Astrocyte (in vitro differentiated cells and primary cell): ENCODE results near the gene IRGM. TPM values are rescaled to one million over a fixed set of nuclear protein-coding genes. Genes with fewer than 3 reads are reported as not detected.
"Not testable (repeated sequence)": the region's sequence is repeated elsewhere in the genome, so short reads cannot be mapped to it uniquely, and the experiment has no call there.

Experiments used
- DNase-seq: peaks from one replicate; pipeline ENCODE4 v3.0.0-alpha.2; 2010; ENCODE audit warnings: low read depth
- FAIRE-seq: peaks from 2 replicates; lab custom pipeline; 2011; peaks lifted over from hg19 to GRCh38; lab: Jason Lieb, UNC
- H2AFZ ChIP-seq: 2 replicates; pipeline ENCODE4 v1.6.0; 2012; ENCODE audit warnings: low read depth, low read length, inconsistent platforms
- H3K27ac ChIP-seq: 2 replicates; pipeline ENCODE4 v1.5.1; 2011; ENCODE audit warnings: low read depth, low read length, inconsistent platforms
- H3K27me3 ChIP-seq: 2 replicates; pipeline ENCODE4 v1.6.0; 2011; ENCODE audit warnings: low read length, inconsistent platforms; ENCODE audit not compliant: insufficient read depth
- H3K36me3 ChIP-seq: 2 replicates; pipeline ENCODE4 v1.5.1; 2011; ENCODE audit warnings: low read length, inconsistent platforms; ENCODE audit not compliant: insufficient read depth
- H3K4me1 ChIP-seq: 2 replicates; pipeline ENCODE4 v1.5.1; 2011; ENCODE audit warnings: low read length, inconsistent platforms; ENCODE audit not compliant: insufficient read depth
- H3K4me2 ChIP-seq: 2 replicates; pipeline ENCODE4 v1.6.0; 2012; ENCODE audit warnings: low read length, inconsistent platforms
- H3K4me3 ChIP-seq: 2 replicates; pipeline ENCODE4 v1.5.1; 2011; ENCODE audit warnings: low read depth, mild to moderate bottlenecking, low read length, inconsistent platforms; ENCODE audit not compliant: insufficient read depth
- H3K79me2 ChIP-seq: 2 replicates; pipeline ENCODE4 v1.6.0; 2012; ENCODE audit warnings: mild to moderate bottlenecking, low read length, inconsistent platforms; ENCODE audit not compliant: insufficient read depth
- H3K9ac ChIP-seq: 2 replicates; pipeline ENCODE4 v1.6.0; 2012; ENCODE audit warnings: mild to moderate bottlenecking, low read length, inconsistent platforms
- H3K9me3 ChIP-seq: 2 replicates; pipeline ENCODE4 v1.5.1; 2012; ENCODE audit warnings: low read depth, mild to moderate bottlenecking, low read length, inconsistent platforms; ENCODE audit not compliant: insufficient read depth
- H4K20me1 ChIP-seq: 2 replicates; pipeline ENCODE4 v1.6.0; 2012; ENCODE audit warnings: low read length, inconsistent platforms; ENCODE audit not compliant: insufficient read depth
- H3K27ac Mint-ChIP-seq: one replicate; pipeline ENCODE4 v1.8.0; 2021; ENCODE audit warnings: mild to moderate bottlenecking, mixed read lengths; ENCODE audit not compliant: unreplicated experiment
- H3K27me3 Mint-ChIP-seq: one replicate; pipeline ENCODE4 v1.8.0; 2021; ENCODE audit warnings: low read depth, mixed read lengths; ENCODE audit not compliant: unreplicated experiment
- H3K36me3 Mint-ChIP-seq: one replicate; pipeline ENCODE4 v1.8.0; 2021; ENCODE audit warnings: low read depth, mixed read lengths; ENCODE audit not compliant: unreplicated experiment
- H3K4me1 Mint-ChIP-seq: one replicate; pipeline ENCODE4 v1.8.0; 2021; ENCODE audit warnings: low read depth, mixed read lengths; ENCODE audit not compliant: unreplicated experiment
- H3K4me3 Mint-ChIP-seq: one replicate; pipeline ENCODE4 v1.8.0; 2021; ENCODE audit warnings: mild to moderate bottlenecking, moderate library complexity, mixed read lengths; ENCODE audit not compliant: unreplicated experiment
- H3K9me3 Mint-ChIP-seq: one replicate; pipeline ENCODE4 v1.8.0; 2021; ENCODE audit warnings: mild to moderate bottlenecking, mixed read lengths; ENCODE audit not compliant: unreplicated experiment
- CTCF ChIP-seq: IDR thresholded peaks from 2 replicates; pipeline ENCODE4 v1.5.1; 2011; ENCODE audit warnings: low read depth, mild to moderate bottlenecking, inconsistent platforms, low read length, moderate library complexity; ENCODE audit not compliant: insufficient read depth
- EZH2 ChIP-seq: IDR thresholded peaks from 2 replicates; pipeline ENCODE4 v1.6.1; 2012; ENCODE audit warnings: mild to moderate bottlenecking, low read length, inconsistent platforms; ENCODE audit not compliant: insufficient read depth
- total RNA-seq: library from RNA; stranded (reverse); gene quantifications from 2 replicates; pipeline ENCODE4 v1.2.1, GENCODE V29; 2021

IRGM gene
- total RNA-seq, 1 donor from 2014 or later, result not detected

GRCh38 chr5:150816946-150817345 is 29.4 kb upstream of the IRGM start:
- H4K20me1 ChIP-seq, result no peaks in the 10 kb centered on the region
- TF ChIP-seq EZH2 (no peak), CTCF (no peak)
- H3K27ac Mint-ChIP-seq, result no peak overlapping the region
- FAIRE-seq, result no peak
- H3K9me3 Mint-ChIP-seq, result peaks cover 9% of the 10 kb centered on the region
- no peaks in the 10 kb centered on the region for H3K9me3 ChIP-seq
- H3K4me1 ChIP-seq, result no peaks in the 10 kb centered on the region
- H3K27me3 Mint-ChIP-seq, result peaks cover 3% of the 10 kb centered on the region
- no peak overlapping the region for H3K4me2 ChIP-seq
- no peak overlapping the region for H3K4me3 Mint-ChIP-seq
- no peaks in the 10 kb centered on the region for H3K36me3 ChIP-seq
- H3K4me3 ChIP-seq, result no peak overlapping the region
- H3K4me1 Mint-ChIP-seq, result no peaks in the 10 kb centered on the region
- no peaks in the 10 kb centered on the region for H3K79me2 ChIP-seq
- no peak overlapping the region for H3K27ac ChIP-seq
- DNase-seq, result no peak
- H3K9ac ChIP-seq, result no peak overlapping the region
- no peaks in the 10 kb centered on the region for H3K27me3 ChIP-seq
- H2AFZ ChIP-seq, result no peak overlapping the region
- H3K36me3 Mint-ChIP-seq, result no peaks in the 10 kb centered on the region

DNA sequence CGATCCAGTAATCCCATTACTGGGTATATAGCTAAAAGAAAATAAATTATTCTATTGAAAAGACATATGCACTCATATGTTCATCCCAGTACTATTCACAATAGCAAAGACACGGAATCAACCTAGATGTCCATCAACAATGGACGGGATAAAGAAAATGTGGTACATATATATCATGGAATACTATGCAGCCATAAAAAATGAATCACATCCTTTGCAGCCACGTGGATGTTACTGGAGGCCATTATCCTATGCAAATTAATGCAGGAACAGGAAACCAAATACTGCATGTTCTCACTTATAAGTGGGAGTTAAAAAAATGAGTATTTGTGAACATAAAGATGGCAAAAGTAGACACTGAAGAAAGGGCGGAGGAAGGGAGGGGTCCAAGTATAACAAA is 16.6 kb upstream of the IRGM start:
- DNase-seq (no peak), FAIRE-seq (no peak)
- no peaks in the 10 kb centered on the region for H4K20me1 ChIP-seq
- no peak overlapping the region for H3K4me2 ChIP-seq
- no peak overlapping the region for H3K9ac ChIP-seq
- no peak overlapping the region for H2AFZ ChIP-seq
- no peaks in the 10 kb centered on the region for H3K4me1 Mint-ChIP-seq
- H3K79me2 ChIP-seq, result no peaks in the 10 kb centered on the region
- no peaks in the 10 kb centered on the region for H3K36me3 Mint-ChIP-seq
- no peak overlapping the region for H3K27ac ChIP-seq
- H3K4me1 ChIP-seq, result no peaks in the 10 kb centered on the region
- H3K27me3 Mint-ChIP-seq, result no peaks in the 10 kb centered on the region
- H3K27me3 ChIP-seq, result no peaks in the 10 kb centered on the region
- H3K36me3 ChIP-seq, result no peaks in the 10 kb centered on the region
- H3K27ac Mint-ChIP-seq, result no peak overlapping the region
- H3K4me3 ChIP-seq, result no peak overlapping the region
- H3K9me3 ChIP-seq, result no peaks in the 10 kb centered on the region
- H3K9me3 Mint-ChIP-seq, result peaks cover 11% of the 10 kb centered on the region
- H3K4me3 Mint-ChIP-seq, result no peak overlapping the region
- TF ChIP-seq CTCF (no peak), EZH2 (no peak)

- not testable (repeated sequence) for H3K4me1 ChIP-seq, H3K27ac Mint-ChIP-seq, H3K4me3 Mint-ChIP-seq, H3K27me3 Mint-ChIP-seq, H3K9me3 ChIP-seq, H3K4me3 ChIP-seq, DNase-seq, H3K36me3 ChIP-seq, H3K27ac ChIP-seq, H3K79me2 ChIP-seq, H4K20me1 ChIP-seq, H3K4me1 Mint-ChIP-seq, H3K4me2 ChIP-seq, FAIRE-seq, H3K36me3 Mint-ChIP-seq, H2AFZ ChIP-seq, H3K9ac ChIP-seq, H3K27me3 ChIP-seq
- H3K9me3 Mint-ChIP-seq, result peaks cover 13% of the 10 kb centered on the region
Observed at GRCh38 chr5:150831821-150832220, 14.5 kb upstream of the IRGM start.
